Measurements from ENCODE around the gene ZC3H18. TPM values are rescaled to one million over a fixed set of nuclear protein-coding genes. Genes with fewer than 3 reads are reported as not detected.
A peak's percentile ranks its signal among the peaks of the same experiment; 100 is the strongest.
"Not testable (repeated sequence)": the region's sequence is repeated elsewhere in the genome, so short reads cannot be mapped to it uniquely, and the experiment has no call there.

ZC3H18 gene
- total RNA-seq, 2 experiments from 2014 or later: 83.4 to 88.7 TPM

GRCh38 chr16:88665148-88665547, 94.9 kb downstream of the ZC3H18 start:
- POLR2A ChIA-PET: interaction anchor here (0.7 to 3.5 kb wide), 6 partner anchors 15 to 37 kb away, joined by 3 to 32 read pairs (median 4); no protein-coding TSS in a partner anchor
- peaks cover 8% of the 10 kb centered on the region for H3K36me3 Mint-ChIP-seq
- no peak for ATAC-seq (ENCODE audit: low read depth)
- no peak for DNase-seq
- peaks cover 17% of the 10 kb centered on the region for H3K4me1 Mint-ChIP-seq
- H3K4me3 Mint-ChIP-seq: peak overlapping the region; percentile 20
- no peaks in the 10 kb centered on the region for H3K9me3 Mint-ChIP-seq
- H3K27ac Mint-ChIP-seq: no peak overlapping the region
- no peaks in the 10 kb centered on the region for H3K27me3 Mint-ChIP-seq

DNA sequence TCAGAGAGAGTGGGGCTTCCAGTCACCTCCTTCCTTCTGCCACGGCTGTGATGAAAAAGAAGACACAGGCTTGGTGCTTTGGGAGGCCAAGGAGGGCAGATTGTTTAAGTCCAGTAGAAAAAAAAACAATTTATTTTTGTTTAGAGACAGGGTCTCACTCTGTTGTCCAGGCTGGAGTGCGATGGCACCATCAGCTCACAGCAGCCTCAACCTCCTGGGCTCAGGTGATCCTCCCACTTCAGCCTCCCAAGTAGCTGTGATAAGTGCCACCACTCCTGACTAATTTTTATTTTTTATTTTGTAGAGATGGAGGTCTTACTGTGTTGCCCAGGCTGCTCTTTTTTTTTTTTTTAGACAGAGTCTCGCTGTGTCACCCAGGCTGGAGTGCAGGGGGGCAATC, 95.4 kb downstream of the ZC3H18 start:
- Mint-ChIP-seq H3K4me3 (no peak overlapping the region), H3K9me3 (no peaks in the 10 kb centered on the region), H3K36me3 (peaks cover 8% of the 10 kb centered on the region), H3K27ac (no peak overlapping the region), H3K4me1 (peaks cover 17% of the 10 kb centered on the region), H3K27me3 (no peaks in the 10 kb centered on the region)
- ATAC-seq (ENCODE audit: low read depth): no peak
- POLR2A ChIA-PET: interaction anchor here (0.7 to 3.5 kb wide), 3 partner anchors 14 to 37 kb away, joined by 3 to 32 read pairs (median 5); no protein-coding TSS in a partner anchor
- no peak for DNase-seq

DNA sequence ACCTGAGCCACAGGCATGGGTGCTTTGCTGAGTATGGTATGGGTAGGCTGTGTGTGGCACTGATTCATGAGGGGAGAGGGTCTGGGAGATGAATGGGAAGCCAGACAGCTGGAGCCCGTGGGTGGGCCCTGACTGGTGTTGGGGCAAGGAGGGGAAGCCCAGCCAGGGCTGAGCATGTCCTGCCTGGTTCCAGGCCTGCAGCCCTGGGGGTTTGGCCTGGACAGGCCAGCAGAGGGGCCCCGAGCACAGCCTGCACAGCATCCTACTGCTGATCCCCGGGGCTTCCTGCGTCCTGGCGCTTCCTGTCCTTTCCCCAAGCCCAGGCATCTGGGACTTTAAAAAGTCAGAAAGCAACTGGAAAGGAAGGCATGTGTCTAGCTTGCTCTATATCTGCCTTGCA, 97.3 kb downstream of the ZC3H18 start:
- peaks cover 8% of the 10 kb centered on the region for H3K36me3 Mint-ChIP-seq
- H3K4me3 Mint-ChIP-seq: no peak overlapping the region
- no peak for DNase-seq
- H3K9me3 Mint-ChIP-seq: no peaks in the 10 kb centered on the region
- H3K27me3 Mint-ChIP-seq: no peaks in the 10 kb centered on the region
- POLR2A ChIA-PET: no interaction called here
- ATAC-seq (ENCODE audit: low read depth): no peak
- no peak overlapping the region for H3K27ac Mint-ChIP-seq
- peaks cover 8% of the 10 kb centered on the region for H3K4me1 Mint-ChIP-seq

DNA sequence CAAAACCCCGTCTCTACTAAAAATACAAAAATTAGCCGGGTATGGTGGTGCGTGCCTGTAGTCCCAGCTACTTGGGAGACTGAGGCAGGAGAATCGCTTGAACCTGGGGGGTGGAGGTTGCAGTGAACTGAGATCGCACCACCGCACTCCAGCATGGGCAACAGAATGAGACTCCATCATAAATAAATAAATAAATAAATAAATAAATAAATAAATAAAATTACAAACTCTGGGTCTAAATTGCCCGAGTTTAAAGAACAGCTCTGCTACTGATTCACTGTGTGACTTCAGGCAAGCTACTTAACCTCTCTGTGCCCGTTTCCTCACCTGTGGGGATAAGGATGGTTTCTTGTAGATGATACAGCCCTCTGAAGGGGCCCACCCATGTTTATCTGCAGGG, 99.3 kb downstream of the ZC3H18 start:
- H3K9me3 Mint-ChIP-seq; DNase-seq; H3K36me3 Mint-ChIP-seq; H3K27me3 Mint-ChIP-seq; H3K4me3 Mint-ChIP-seq; POLR2A ChIA-PET; H3K27ac Mint-ChIP-seq; ATAC-seq (ENCODE audit: low read depth); H3K4me1 Mint-ChIP-seq: not testable (repeated sequence)

GRCh38 chr16:88669980-88670379, 99.8 kb downstream of the ZC3H18 start:
- DNase-seq (no peak), ATAC-seq (ENCODE audit: low read depth) (no peak)
- no peak overlapping the region for H3K4me3 Mint-ChIP-seq
- H3K36me3 Mint-ChIP-seq: peaks cover 8% of the 10 kb centered on the region
- no peaks in the 10 kb centered on the region for H3K27me3 Mint-ChIP-seq
- POLR2A ChIA-PET: interaction anchor here (0.5 kb wide), 1 partner anchor 133 kb away, joined by 4 read pairs; no protein-coding TSS in a partner anchor
- no peaks in the 10 kb centered on the region for H3K9me3 Mint-ChIP-seq
- H3K27ac Mint-ChIP-seq: no peak overlapping the region
- peaks cover 3% of the 10 kb centered on the region for H3K4me1 Mint-ChIP-seq

- POLR2A ChIA-PET: interaction anchor here (0.8 to 2.5 kb wide), 2 partner anchors 8 to 9 kb away, joined by 3 to 17 read pairs; no protein-coding TSS in a partner anchor
- peaks cover 5% of the 10 kb centered on the region for H3K36me3 Mint-ChIP-seq
These were observed 101.6 kb downstream of the ZC3H18 start for GRCh38 chr16:88671806-88672205.

DNA sequence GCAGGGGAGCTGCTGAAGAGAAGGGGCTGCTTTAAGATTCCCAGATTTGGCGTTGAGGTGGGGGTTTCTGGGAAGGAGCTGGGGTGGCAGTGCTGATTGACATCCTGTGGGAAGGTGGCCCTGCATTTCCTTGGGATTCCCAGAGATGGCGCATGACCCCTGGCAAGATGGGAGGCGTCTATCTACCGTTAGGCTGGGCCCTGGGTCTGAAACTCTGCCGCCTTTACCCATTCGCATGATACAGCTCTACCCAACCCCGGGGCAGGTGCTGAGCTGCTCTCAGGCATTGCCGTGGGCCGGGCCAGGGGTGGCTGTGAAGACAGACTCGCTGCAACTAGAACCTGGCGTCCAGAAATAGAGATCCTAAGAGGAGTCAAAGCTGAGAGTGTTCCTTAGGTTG, 102.6 kb downstream of the ZC3H18 start:
- Mint-ChIP-seq H3K27ac (no peak overlapping the region), H3K27me3 (no peaks in the 10 kb centered on the region), H3K9me3 (no peaks in the 10 kb centered on the region), H3K36me3 (peaks cover 5% of the 10 kb centered on the region), H3K4me3 (no peak overlapping the region), H3K4me1 (peaks cover 2% of the 10 kb centered on the region)
- POLR2A ChIA-PET: interaction anchor here (0.8 to 2.5 kb wide), 2 partner anchors 8 to 9 kb away, joined by 3 to 17 read pairs; no protein-coding TSS in a partner anchor
- DNase-seq (no peak), ATAC-seq (ENCODE audit: low read depth) (no peak)

More at GRCh38 chr16:88671806-88672205, 101.6 kb downstream of the ZC3H18 start:
- DNase-seq: no peak
- no peak for ATAC-seq (ENCODE audit: low read depth)
- Mint-ChIP-seq H3K27ac (no peak overlapping the region), H3K27me3 (no peaks in the 10 kb centered on the region), H3K4me3 (no peak overlapping the region), H3K9me3 (no peaks in the 10 kb centered on the region), H3K4me1 (peaks cover 2% of the 10 kb centered on the region)

- Mint-ChIP-seq H3K27ac (peak overlapping the region; percentile 25), H3K9me3 (no peaks in the 10 kb centered on the region), H3K4me1 (no peaks in the 10 kb centered on the region), H3K27me3 (no peaks in the 10 kb centered on the region), H3K36me3 (no peaks in the 10 kb centered on the region), H3K4me3 (no peak overlapping the region)
- POLR2A ChIA-PET: interaction anchor here (0.5 kb wide), 1 partner anchor 13 kb away, joined by 3 read pairs; no protein-coding TSS in a partner anchor
- ATAC-seq (ENCODE audit: low read depth) (no peak), DNase-seq (no peak)
These were observed 103.6 kb downstream of the ZC3H18 start for GRCh38 chr16:88673716-88674379.

GRCh38 chr16:88676502-88677242, 106.5 kb downstream of the ZC3H18 start:
- Mint-ChIP-seq H3K4me3 (no peak overlapping the region), H3K4me1 (peaks cover 11% of the 10 kb centered on the region), H3K9me3 (no peaks in the 10 kb centered on the region), H3K27me3 (no peaks in the 10 kb centered on the region), H3K27ac (no peak overlapping the region), H3K36me3 (peaks cover 7% of the 10 kb centered on the region)
- DNase-seq (no peak), ATAC-seq (ENCODE audit: low read depth) (no peak)
- POLR2A ChIA-PET: interaction anchor here (1.2 kb wide), 1 partner anchor 13 kb away, joined by 3 read pairs; no protein-coding TSS in a partner anchor

GRCh38 chr16:88677721-88678120, 107.5 kb downstream of the ZC3H18 start:
- H3K27me3 Mint-ChIP-seq: no peaks in the 10 kb centered on the region
- H3K4me1 Mint-ChIP-seq: peaks cover 20% of the 10 kb centered on the region
- DNase-seq: no peak
- POLR2A ChIA-PET: interaction anchor here (1.2 kb wide), 1 partner anchor 14 kb away, joined by 3 read pairs; no protein-coding TSS in a partner anchor
- H3K4me3 Mint-ChIP-seq: no peak overlapping the region
- no peak overlapping the region for H3K27ac Mint-ChIP-seq
- H3K36me3 Mint-ChIP-seq: peaks cover 8% of the 10 kb centered on the region
- ATAC-seq (ENCODE audit: low read depth): no peak
- H3K9me3 Mint-ChIP-seq: no peaks in the 10 kb centered on the region

- no peaks in the 10 kb centered on the region for H3K9me3 Mint-ChIP-seq
- POLR2A ChIA-PET: no interaction called here
- no peak for ATAC-seq (ENCODE audit: low read depth)
- peaks cover 8% of the 10 kb centered on the region for H3K36me3 Mint-ChIP-seq
- no peak for DNase-seq
- no peak overlapping the region for H3K4me3 Mint-ChIP-seq
- no peak overlapping the region for H3K27ac Mint-ChIP-seq
- peaks cover 20% of the 10 kb centered on the region for H3K4me1 Mint-ChIP-seq
- H3K27me3 Mint-ChIP-seq: no peaks in the 10 kb centered on the region
These were observed 108.2 kb downstream of the ZC3H18 start for GRCh38 chr16:88678224-88678979.

GRCh38 chr16:88680554-88681083, 110.4 kb downstream of the ZC3H18 start:
- Mint-ChIP-seq H3K27ac (peak overlapping the region; percentile 98), H3K36me3 (peaks cover 8% of the 10 kb centered on the region), H3K4me3 (peak overlapping the region; percentile 81), H3K27me3 (no peaks in the 10 kb centered on the region), H3K9me3 (no peaks in the 10 kb centered on the region), H3K4me1 (peaks cover 27% of the 10 kb centered on the region)
- DNase-seq: no peak
- ATAC-seq (ENCODE audit: low read depth): no peak
- POLR2A ChIA-PET: interaction anchor here (0.8 to 3.4 kb wide), 9 partner anchors 9 to 113 kb away, joined by 3 to 23 read pairs (median 5); no protein-coding TSS in a partner anchor

Measured in activated naive CD8-positive, alpha-beta T cell treated with anti-CD3 and anti-CD28 coated beads, Interleukin-2, amount 10 ng/mL, durations not matched to agents 7 days and 5 days (primary cell).